Trophoblast cell (in vitro differentiated cells and primary cell): ENCODE results near the gene RBFOX2.

ENCODE experiments used
- DNase-seq, 2 donors: peaks; one replicate each; pipeline ENCODE4 v3.0.0-alpha.2; 2016
- H2AFZ ChIP-seq: 2 replicates; pipeline ENCODE4 v1.6.1; 2013; ENCODE audit warnings: low read length, moderate library complexity, mild to moderate bottlenecking; ENCODE audit not compliant: insufficient read depth, poor library complexity
- H2AK5ac ChIP-seq: 2 replicates; pipeline ENCODE4 v1.6.1; 2013; ENCODE audit warnings: mild to moderate bottlenecking, low read length
- H2BK120ac ChIP-seq: 2 replicates; pipeline ENCODE4 v1.6.1; 2013; ENCODE audit warnings: low read length, mild to moderate bottlenecking, moderate library complexity; ENCODE audit not compliant: insufficient read depth, poor library complexity
- H2BK12ac ChIP-seq: 2 replicates; pipeline ENCODE4 v1.6.1; 2013; ENCODE audit warnings: mild to moderate bottlenecking, low read length, moderate library complexity
- H2BK5ac ChIP-seq: 2 replicates; pipeline ENCODE4 v1.6.1; 2013; ENCODE audit warnings: low read length, low read depth, moderate library complexity, mild to moderate bottlenecking; ENCODE audit not compliant: poor library complexity
- H3K14ac ChIP-seq: 2 replicates; pipeline ENCODE4 v1.6.1; 2013; ENCODE audit warnings: mild to moderate bottlenecking, low read length
- H3K18ac ChIP-seq: 2 replicates; pipeline ENCODE4 v1.6.1; 2013; ENCODE audit warnings: mild to moderate bottlenecking, low read length
- H3K23ac ChIP-seq: 2 replicates; pipeline ENCODE4 v1.6.1; 2013; ENCODE audit warnings: low read length
- H3K27ac ChIP-seq: 2 replicates; pipeline ENCODE4 v1.5.1; 2013; ENCODE audit warnings: low read depth, mild to moderate bottlenecking, inconsistent platforms, low read length, moderate library complexity
- H3K27me3 ChIP-seq: 2 replicates; pipeline ENCODE4 v1.6.1; 2013; ENCODE audit warnings: inconsistent platforms, mild to moderate bottlenecking, low read length, moderate library complexity; ENCODE audit not compliant: insufficient read depth
- H3K36me3 ChIP-seq, 2 experiments: 1 replicate in 1 of 2; 2 replicates in 1 of 2; pipeline ENCODE4 v1.6.1; 2013; ENCODE audit warnings: low read length in 2 of 2, mild to moderate bottlenecking in 2 of 2, moderate library complexity in 1 of 2; ENCODE audit not compliant: insufficient read depth in 2 of 2, control insufficient read depth in 1 of 2
- H3K4ac ChIP-seq: 2 replicates; pipeline ENCODE4 v1.6.1; 2013; ENCODE audit warnings: low read depth, mild to moderate bottlenecking, low read length, moderate library complexity
- H3K4me1 ChIP-seq, 2 experiments: 1 replicate in 1 of 2; 2 replicates in 1 of 2; pipeline ENCODE4 v1.6.1; 2013; ENCODE audit warnings: low read length in 2 of 2, mild to moderate bottlenecking in 2 of 2, moderate library complexity in 1 of 2; ENCODE audit not compliant: insufficient read depth in 2 of 2, control insufficient read depth in 1 of 2
- H3K4me2 ChIP-seq: 2 replicates; pipeline ENCODE4 v1.6.1; 2013; ENCODE audit warnings: inconsistent platforms, mild to moderate bottlenecking, low read length, moderate library complexity
- H3K4me3 ChIP-seq: 2 replicates; pipeline ENCODE4 v1.5.1; 2013; ENCODE audit warnings: mild to moderate bottlenecking, low read depth, low read length, inconsistent platforms
- H3K79me1 ChIP-seq: one replicate; pipeline ENCODE4 v1.6.1; 2013; ENCODE audit warnings: low read length
- H3K79me2 ChIP-seq: 2 replicates; pipeline ENCODE4 v1.6.1; 2013; ENCODE audit warnings: low read length, mild to moderate bottlenecking; ENCODE audit not compliant: control insufficient read depth, insufficient read depth, poor library complexity
- H3K9ac ChIP-seq: 2 replicates; pipeline ENCODE4 v1.6.1; 2013; ENCODE audit warnings: mild to moderate bottlenecking, low read length
- H3K9me3 ChIP-seq: 2 replicates; pipeline ENCODE4 v1.6.1; 2013; ENCODE audit warnings: low read depth, mild to moderate bottlenecking, control low read depth, inconsistent platforms, low read length; ENCODE audit not compliant: insufficient read depth
- H4K12ac ChIP-seq: 2 replicates; pipeline ENCODE4 v1.6.1; 2013; ENCODE audit warnings: low read depth, mild to moderate bottlenecking, low read length, moderate library complexity
- H4K8ac ChIP-seq: 2 replicates; pipeline ENCODE4 v1.6.1; 2013; ENCODE audit warnings: low read depth, mild to moderate bottlenecking, low read length, moderate library complexity
- H4K91ac ChIP-seq: one replicate; pipeline ENCODE4 v1.6.1; 2013; ENCODE audit warnings: low read depth, mild to moderate bottlenecking, low read length, moderate library complexity
- WGBS: extraction: QIAGEN DNeasy Blood & Tissue Kit; methylation state at CpG from one replicate; pipeline ENCODE4 v1.1.7; 2013; ENCODE audit warnings: missing lambda C conversion rate; ENCODE audit not compliant: insufficient read length, insufficient coverage; ENCODE audit errors: extremely low coverage; 5-methylcytosine and 5-hydroxymethylcytosine counted together

RBFOX2 gene

DNA sequence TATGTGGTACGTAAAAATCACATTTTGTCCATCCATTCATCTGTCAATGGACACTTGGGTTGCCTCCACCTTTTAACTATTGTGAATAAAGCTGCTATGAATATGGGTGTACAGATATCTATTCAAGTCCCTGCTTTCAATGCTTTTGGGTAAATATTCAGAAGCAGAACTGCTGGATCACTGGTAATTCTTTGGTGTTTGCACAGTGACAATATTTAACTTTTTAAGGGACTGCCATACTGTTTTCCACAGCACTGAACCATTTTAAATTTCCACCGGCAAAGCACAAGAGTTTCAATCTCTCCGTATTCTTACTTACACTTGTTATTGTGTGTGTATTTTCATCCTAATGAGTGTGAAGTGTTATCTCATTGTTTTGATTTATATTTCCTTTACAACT lies 79.4 kb downstream of the RBFOX2 start:
- no peaks in the 10 kb centered on the region for H3K27me3 ChIP-seq
- no peak overlapping the region for H3K4me2 ChIP-seq
- no peak overlapping the region for H4K8ac ChIP-seq
- no peak overlapping the region for H3K14ac ChIP-seq
- no peak overlapping the region for H3K4ac ChIP-seq
- no peaks in the 10 kb centered on the region for H3K9me3 ChIP-seq
- H3K79me1 ChIP-seq: no peaks in the 10 kb centered on the region
- no peak overlapping the region for H3K27ac ChIP-seq
- no peaks in the 10 kb centered on the region for H3K79me2 ChIP-seq
- H4K12ac ChIP-seq: no peak overlapping the region
- no peak overlapping the region for H2BK12ac ChIP-seq
- no peak overlapping the region for H2AK5ac ChIP-seq
- no peak overlapping the region for H2BK5ac ChIP-seq
- DNase-seq: no peak
- no peak overlapping the region for H4K91ac ChIP-seq
- H3K36me3 ChIP-seq: no peaks in the 10 kb centered on the region
- no peak overlapping the region for H2BK120ac ChIP-seq
- H3K18ac ChIP-seq: no peak overlapping the region
- H3K4me3 ChIP-seq: no peak overlapping the region
- no peaks in the 10 kb centered on the region for H3K4me1 ChIP-seq
- WGBS: no CpG with 5 or more reads among the region's 3 CpGs
- H3K9ac ChIP-seq: no peak overlapping the region
- H3K23ac ChIP-seq: no peak overlapping the region
- H2AFZ ChIP-seq: no peak overlapping the region

DNA sequence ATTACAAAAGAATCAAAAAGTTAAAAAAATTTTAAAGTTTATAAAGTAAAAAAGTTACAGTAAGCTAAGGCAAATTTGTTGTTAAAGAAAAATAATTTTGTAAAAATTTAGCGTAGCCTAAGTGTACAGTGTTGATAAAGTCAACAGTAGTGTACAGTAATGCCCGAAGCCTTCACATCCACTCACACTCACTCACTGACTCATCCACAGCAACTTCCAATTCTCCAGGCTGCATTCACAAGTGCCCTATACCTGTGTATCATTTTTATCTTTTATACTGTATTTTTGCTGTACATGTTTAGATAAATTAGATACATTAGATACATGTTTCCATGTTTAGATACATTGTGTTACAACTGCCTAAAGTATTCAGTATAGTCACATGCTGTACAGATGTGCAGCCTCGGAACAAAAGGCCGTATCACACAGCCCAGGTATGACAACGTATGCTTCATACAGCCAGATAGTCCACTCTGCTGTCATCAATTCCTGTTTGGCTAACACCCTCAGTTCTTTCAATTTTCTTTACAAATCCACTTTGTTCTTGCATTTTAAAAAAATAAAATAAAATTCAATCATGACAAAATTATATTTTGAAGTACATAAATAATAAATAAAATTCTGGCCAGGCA lies 80.7 kb downstream of the RBFOX2 start:
- Histone ChIP-seq H4K12ac (no peak overlapping the region), H3K27me3 (no peaks in the 10 kb centered on the region), H3K36me3 (no peaks in the 10 kb centered on the region), H3K79me2 (no peaks in the 10 kb centered on the region), H3K4me1 (no peaks in the 10 kb centered on the region), H3K9ac (peak overlapping the region; percentile 63), H2BK120ac (no peak overlapping the region), H3K14ac (no peak overlapping the region), H4K91ac (no peak overlapping the region), H3K18ac (no peak overlapping the region), H3K4ac (no peak overlapping the region), H3K79me1 (no peaks in the 10 kb centered on the region), H2AFZ (no peak overlapping the region), H3K27ac (no peak overlapping the region), H3K9me3 (no peaks in the 10 kb centered on the region), H2BK5ac (no peak overlapping the region), H3K23ac (no peak overlapping the region), H2BK12ac (no peak overlapping the region), H3K4me3 (no peak overlapping the region), H3K4me2 (no peak overlapping the region), H4K8ac (no peak overlapping the region), H2AK5ac (no peak overlapping the region)
- WGBS: no CpG with 5 or more reads among the region's 5 CpGs
- DNase-seq: peak in 1 of 2 donors; percentile 46

DNA sequence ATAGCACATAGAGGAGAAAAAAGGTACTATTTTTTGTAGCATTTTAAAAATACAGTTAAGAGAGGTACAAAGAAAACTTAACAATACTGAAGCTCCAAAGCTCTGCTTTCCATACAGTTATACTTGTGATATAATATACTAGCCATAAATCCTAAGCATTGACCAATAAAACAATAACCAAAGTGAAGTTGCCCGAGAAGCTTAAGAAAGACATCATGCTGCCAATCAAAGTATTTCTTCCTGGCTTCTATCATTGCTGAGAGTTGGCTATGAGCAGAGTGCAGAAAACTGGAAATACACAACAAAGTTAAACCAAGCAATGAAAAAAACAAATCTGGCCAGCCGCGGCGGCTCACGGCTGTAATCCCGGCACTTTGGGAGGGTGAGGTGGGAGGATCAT lies 84.2 kb downstream of the RBFOX2 start:
- Histone ChIP-seq H3K23ac (no peak overlapping the region), H3K9ac (no peak overlapping the region), H4K91ac (no peak overlapping the region), H3K27ac (no peak overlapping the region), H3K4me1 (no peaks in the 10 kb centered on the region), H3K4ac (no peak overlapping the region), H3K9me3 (no peaks in the 10 kb centered on the region), H3K79me1 (no peaks in the 10 kb centered on the region), H2BK5ac (no peak overlapping the region), H3K36me3 (no peaks in the 10 kb centered on the region), H3K27me3 (no peaks in the 10 kb centered on the region), H3K79me2 (no peaks in the 10 kb centered on the region), H4K12ac (no peak overlapping the region), H3K4me3 (no peak overlapping the region), H3K4me2 (no peak overlapping the region), H2BK12ac (no peak overlapping the region), H2AK5ac (no peak overlapping the region), H3K18ac (no peak overlapping the region), H2BK120ac (no peak overlapping the region), H3K14ac (no peak overlapping the region), H2AFZ (no peak overlapping the region), H4K8ac (no peak overlapping the region)
- no CpG with 5 or more reads among the region's 6 CpGs for WGBS
- DNase-seq: no peak

DNA sequence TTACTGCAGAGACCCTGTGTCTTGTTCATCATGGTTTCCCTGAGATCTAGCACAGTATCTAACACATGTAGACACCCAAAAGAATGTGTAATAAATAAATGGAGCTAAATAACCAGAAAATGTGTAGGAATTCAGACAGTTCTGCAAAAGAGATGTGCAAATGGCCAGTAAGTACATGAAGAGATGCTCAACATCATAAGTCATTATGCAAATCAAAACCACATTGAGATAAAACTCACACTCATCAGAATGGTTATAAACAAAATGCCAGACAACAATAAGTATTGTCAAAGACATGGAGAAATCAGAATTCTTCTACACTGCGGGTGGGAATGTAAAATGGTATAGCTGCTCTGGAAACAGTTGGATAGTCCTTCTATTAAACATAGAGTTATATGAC lies 88.5 kb downstream of the RBFOX2 start:
- WGBS: no CpG with 5 or more reads among the region's 1 CpG
- no peak for DNase-seq
- no peak overlapping the region for H2BK5ac ChIP-seq
- H2AFZ ChIP-seq: no peak overlapping the region
- no peaks in the 10 kb centered on the region for H3K9me3 ChIP-seq
- no peak overlapping the region for H3K4me3 ChIP-seq
- no peak overlapping the region for H4K12ac ChIP-seq
- no peak overlapping the region for H3K18ac ChIP-seq
- peaks cover 1 to 2% of the 10 kb centered on the region in 2 experiments for H3K36me3 ChIP-seq
- no peaks in the 10 kb centered on the region for H3K27me3 ChIP-seq
- H2BK120ac ChIP-seq: no peak overlapping the region
- no peak overlapping the region for H4K91ac ChIP-seq
- H3K23ac ChIP-seq: no peak overlapping the region
- H2AK5ac ChIP-seq: no peak overlapping the region
- H3K4me2 ChIP-seq: no peak overlapping the region
- no peaks in the 10 kb centered on the region for H3K79me1 ChIP-seq
- H3K4ac ChIP-seq: no peak overlapping the region
- no peak overlapping the region for H4K8ac ChIP-seq
- no peaks in the 10 kb centered on the region for H3K79me2 ChIP-seq
- H3K27ac ChIP-seq: no peak overlapping the region
- H3K4me1 ChIP-seq: no peaks in the 10 kb centered on the region
- no peak overlapping the region for H3K14ac ChIP-seq
- H2BK12ac ChIP-seq: no peak overlapping the region
- H3K9ac ChIP-seq: no peak overlapping the region
